Tibial nerve (tissue), 4 donors: ENCODE data around the gene ZCCHC17.

Source experiments
- CTCF ChIP-seq, 5 experiments: fragments of 200-600 bp in 3 of 5; fragments of 450-650 bp in 2 of 5; sonication (generic) in 3 of 5; IDR thresholded peaks; one replicate each; pipeline ENCODE4 v1.5.1; 2016 to 2019; ENCODE audit warnings: antibody characterized with exemption in 5 of 5, mild to moderate bottlenecking in 3 of 5, moderate library complexity in 2 of 5
- EP300 ChIP-seq, 2 donors: sonication (generic); formaldehyde crosslinking; IDR thresholded peaks; one replicate each; pipeline ENCODE4 v1.6.1; 2017; ENCODE audit warnings: antibody characterized with exemption in 2 of 2, mild to moderate bottlenecking in 1 of 2
- POLR2A ChIP-seq, 2 donors: fragments of 450-650 bp; IDR thresholded peaks; one replicate each; pipeline ENCODE4 v1.6.1; 2017; ENCODE audit warnings: antibody characterized with exemption in 2 of 2, mild to moderate bottlenecking in 2 of 2, moderate library complexity in 2 of 2

- no peak for TF ChIP-seq CTCF (IDR thresholded peaks at IDR 0.05)
- TF ChIP-seq POLR2A (IDR thresholded peaks at IDR 0.05): no peak
- no peak for TF ChIP-seq EP300 (IDR thresholded peaks at IDR 0.05)
Observed at GRCh38 chr1:31407029-31407626, 110.3 kb downstream of the ZCCHC17 start.
